GM19452 (cell line): ENCODE results near the gene CORO6.

Experiments used
- ATAC-seq: cut with Tn5 transposase; IDR thresholded peaks from one replicate; pipeline ENCODE4 v1.9.1; 2021; ENCODE audit not compliant: unreplicated experiment

CORO6 gene

DNA sequence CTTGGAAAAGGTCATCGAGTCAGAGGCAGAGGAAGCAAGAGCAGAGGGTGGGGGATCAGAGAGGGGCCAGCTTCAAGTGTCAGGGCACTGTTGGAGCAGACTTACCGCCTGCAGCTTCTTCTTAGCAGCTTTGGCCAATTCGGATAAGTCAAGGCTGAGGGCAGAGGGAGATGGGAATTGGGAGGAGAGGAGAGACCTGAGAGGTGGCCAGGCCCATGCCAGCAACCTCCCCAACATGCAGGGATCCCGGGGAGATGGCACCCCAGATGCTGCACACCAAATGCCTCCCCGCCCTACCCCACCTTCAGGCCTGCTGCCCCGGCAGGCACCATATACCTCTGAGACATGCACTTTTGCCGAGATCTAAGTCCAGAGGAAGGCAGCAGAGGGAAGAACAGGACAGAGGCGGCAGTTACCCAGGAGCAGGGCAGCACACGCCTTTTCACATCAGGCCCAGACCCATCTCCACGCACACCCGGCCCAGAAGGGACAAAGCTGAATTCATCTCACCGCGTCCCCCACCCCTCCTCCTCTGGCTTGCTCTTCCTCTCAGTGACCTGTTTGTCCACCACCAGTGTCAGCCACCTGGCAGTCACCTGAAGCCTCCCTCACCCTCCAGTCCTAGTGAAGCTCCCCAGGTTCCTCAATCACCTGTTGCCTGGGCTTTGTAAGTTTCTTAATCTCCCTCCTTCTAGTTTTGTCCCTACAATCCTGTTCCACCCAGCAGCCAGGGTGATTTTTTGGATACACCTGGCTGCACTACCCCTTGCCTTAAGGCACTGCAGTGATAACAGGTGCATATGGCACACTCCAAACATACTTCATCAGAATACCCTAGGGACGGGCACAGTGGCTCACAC lies 43.9 kb downstream of the CORO6 start:
- no peak for ATAC-seq

DNA sequence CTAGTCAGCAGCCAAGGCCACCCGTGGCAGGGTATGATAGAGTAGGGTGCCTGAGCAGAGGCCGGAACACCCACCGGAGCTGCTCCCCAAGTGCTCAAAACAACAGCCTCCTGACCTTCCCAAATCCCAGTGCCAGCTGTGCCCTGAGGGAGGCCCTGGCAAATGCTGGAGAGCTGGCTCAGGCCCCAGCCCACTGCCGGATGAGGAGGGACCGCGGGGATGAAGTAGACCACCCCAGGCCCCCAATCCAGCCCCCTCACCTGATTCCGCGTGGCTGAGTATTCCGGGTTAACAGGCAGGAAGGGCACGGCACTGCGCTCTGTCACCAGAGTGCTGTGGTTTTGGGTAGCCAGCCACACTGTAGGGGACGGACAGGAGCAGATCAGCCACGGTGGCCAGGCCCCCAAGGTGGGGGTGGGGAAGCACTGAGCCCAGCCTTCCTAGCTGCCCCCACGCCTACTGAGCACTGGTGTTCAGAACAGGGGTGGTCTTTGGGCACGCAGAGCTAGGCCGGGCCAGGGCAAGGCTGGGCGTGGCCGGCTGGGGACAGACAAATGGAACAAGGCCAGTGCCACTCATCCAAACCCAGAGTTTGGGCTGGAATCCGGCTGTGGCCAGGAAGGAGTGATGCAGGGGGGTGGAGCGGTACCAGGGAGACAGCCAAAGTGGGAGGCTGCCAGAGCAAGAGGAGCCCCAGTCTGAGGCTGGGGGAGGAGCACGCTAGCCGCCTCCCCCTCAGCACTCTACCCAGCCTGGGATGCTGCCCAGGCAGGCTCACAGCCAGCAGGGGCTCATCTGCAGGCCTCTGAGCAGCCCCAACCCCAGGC lies 45.1 kb downstream of the CORO6 start:
- ATAC-seq: no peak

DNA sequence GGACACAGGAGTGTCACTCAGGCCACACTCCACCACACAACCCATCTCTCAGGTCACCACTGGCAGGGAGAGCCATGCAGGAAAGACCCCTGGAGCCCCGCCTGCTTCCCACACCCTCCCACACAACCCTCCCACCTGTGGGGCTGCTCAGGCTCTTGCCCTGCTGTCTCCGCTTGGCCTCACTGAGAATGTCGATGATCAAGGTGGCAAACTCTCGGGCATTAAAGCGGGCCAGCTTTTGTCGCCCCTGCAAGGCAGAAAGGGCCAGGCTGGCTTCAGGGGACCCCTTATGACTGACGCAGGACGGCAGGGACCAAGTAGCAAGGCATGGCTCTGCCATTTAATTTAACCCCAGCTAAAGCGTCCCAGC lies 45.7 kb downstream of the CORO6 start:
- no peak for ATAC-seq

GRCh38 chr17:29576214-29577000 lies 46.3 kb downstream of the CORO6 start:
- no peak for ATAC-seq

DNA sequence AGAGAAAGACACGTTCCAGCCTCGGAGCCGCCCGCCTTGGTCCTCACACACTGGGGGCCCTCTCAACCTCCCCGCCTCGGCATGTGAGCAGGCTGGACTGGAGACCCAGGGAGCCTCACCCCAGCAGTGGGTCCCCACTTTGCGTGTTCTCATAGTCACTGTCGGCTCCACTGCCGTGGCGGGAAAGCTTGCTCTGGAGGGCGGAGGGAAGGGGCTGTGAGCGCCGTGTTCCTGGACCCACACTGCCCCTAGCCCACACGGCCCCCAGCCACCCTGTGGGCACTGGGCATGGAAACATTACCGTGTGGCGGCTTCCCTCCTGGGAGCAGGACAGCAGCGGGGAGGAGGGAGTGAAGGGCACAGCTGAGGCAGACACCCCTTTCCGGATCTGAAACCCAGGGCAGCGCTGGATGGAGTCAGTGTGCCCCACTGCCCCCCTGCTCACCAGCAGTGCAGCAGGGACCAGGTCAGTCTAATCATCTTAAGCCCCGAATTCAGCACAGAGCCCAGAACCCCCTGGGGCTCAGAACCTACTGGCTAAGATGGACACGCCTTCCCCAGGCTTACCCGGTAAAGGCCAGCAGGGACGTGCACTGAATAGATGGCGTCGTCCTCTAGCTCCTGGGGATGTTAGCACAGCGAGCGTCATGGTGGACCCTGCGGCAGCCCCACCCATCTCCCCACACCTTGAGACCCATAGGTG lies 47.0 kb downstream of the CORO6 start:
- no peak for ATAC-seq

DNA sequence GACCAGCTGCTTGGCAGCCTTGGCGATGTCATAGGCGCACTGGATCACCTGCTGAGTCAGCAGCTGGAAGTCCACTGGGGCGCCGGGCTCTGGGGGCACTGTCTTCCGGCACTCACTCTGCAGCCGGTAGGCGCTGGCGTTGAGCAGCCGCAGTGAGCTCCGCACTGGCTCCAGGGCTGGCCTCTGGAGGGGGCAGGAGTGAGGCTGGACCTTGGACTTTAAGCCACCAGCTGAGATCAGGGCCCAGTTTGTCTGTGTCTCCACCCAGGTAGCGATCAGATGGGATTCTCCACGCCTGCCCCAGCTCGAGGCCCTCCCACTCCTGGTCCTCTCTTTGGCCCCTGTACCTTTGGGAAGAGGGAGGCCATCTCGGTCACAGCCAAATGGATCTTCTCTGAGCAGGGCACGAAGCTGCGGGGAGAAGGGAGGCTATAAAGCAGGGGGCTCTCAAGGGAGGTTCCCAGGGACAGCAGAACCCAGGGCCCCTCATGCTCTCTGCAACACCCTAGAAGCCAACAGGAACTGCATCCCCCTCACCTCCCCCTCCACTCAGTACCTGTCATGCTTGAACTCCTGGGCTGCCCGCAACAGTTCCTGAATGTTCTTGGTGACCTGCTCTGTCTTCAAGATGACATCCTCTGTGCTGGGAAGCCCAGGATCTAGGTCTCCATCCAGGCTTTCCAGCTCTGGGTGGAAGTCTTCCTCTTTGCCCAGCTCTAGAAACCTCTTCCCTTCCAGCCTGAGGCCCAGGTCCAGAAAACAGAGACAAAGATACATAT lies 47.8 kb downstream of the CORO6 start:
- no peak for ATAC-seq

- ATAC-seq: no peak
Observed at GRCh38 chr17:29573871-29574731, 48.6 kb downstream of the CORO6 start.

DNA sequence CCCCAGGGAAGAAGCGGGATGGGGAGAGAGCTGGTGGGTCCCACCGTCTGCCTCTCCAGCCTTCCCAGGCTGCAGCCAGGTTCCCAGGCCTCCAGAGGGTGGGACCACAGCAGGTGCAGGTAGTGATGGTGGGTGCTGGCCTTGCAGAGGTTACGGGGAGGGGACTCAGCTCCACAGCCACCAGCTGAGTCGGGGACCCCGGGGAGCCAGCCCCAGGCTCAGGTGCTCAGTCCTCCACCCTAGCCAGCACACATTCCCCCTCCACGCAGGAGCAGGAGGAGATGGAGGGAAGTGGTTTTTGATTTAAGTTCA lies 49.2 kb downstream of the CORO6 start:
- no peak for ATAC-seq

- no peak for ATAC-seq
Observed at GRCh38 chr17:29572691-29573557, 49.8 kb downstream of the CORO6 start.

- no peak for ATAC-seq
Observed at GRCh38 chr17:29571883-29572681, 50.6 kb downstream of the CORO6 start.

DNA sequence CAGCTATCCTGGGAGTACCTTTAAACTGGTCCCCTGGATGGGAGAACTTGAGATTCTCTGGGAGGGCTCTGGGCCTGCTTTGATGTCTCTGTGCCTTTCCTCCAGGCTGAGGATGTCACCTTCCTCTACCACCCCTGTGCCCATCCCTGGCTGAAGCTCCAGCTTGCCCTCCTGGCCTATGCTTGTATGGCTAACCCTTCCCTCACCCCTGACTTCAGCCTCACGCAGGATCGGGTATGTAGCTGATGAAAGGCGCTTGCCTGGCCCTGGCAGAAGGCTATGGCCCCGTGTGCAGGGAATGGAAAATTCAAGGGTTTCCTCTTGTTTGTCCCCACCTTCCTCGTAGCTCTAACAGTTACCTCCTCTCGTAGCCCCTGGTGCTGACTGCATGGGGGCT lies 51.2 kb downstream of the CORO6 start:
- ATAC-seq: no peak

GRCh38 chr17:29570521-29570920 lies 52.2 kb downstream of the CORO6 start:
- ATAC-seq: no peak

- ATAC-seq: no peak
Observed at GRCh38 chr17:29569245-29569950, 53.3 kb downstream of the CORO6 start.

DNA sequence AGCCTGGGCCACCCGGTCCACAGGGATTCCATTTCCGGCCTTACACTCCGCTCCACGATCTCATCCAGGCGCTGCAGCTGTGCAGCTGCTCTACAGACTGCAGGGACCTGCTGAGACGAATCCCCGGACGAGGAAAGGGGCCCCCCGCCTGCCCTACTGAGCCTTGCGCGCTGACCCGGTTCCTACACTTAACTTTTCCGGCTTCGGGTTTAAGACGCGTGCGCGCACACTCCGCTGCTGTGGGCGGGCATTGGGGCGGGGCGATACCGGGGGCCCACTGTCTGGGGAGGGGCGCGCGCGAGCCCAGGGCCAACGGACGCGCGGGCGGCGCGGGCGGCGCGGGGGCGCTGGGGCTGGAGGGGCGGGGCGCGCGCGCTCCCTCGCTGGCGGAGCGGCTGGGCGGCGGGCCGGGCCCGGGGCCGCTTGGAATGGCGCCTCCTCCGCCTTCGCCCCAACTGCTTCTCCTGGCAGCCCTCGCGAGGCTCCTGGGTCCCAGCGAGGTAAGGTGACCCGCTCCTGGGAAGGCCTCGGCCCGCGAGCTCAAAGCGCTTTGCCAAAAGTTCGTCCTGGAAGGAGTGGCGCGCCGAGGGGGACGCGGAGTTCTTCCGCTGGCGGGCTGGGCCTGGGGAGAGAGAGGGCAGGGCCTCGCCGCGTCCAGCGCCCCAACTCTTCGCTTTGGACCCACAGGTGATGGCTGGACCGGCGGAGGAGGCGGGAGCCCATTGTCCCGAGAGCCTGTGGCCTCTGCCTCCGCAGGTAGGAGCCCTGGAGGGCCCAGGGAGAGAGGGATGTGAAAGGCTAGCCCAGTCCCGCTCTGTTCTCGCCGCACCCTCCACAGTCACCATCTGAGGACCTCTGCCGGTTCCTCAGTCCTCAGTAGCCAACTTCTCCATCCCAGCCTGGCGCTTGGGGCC lies 54.1 kb downstream of the CORO6 start, which contains the start of gene TP53I13:
Gene TP53I13, plus strand, starts transcription at position 371 of the 914 bp plus-strand sequence. Its CDS starts 58 bp downstream, at position 429.
- no peak for ATAC-seq

DNA sequence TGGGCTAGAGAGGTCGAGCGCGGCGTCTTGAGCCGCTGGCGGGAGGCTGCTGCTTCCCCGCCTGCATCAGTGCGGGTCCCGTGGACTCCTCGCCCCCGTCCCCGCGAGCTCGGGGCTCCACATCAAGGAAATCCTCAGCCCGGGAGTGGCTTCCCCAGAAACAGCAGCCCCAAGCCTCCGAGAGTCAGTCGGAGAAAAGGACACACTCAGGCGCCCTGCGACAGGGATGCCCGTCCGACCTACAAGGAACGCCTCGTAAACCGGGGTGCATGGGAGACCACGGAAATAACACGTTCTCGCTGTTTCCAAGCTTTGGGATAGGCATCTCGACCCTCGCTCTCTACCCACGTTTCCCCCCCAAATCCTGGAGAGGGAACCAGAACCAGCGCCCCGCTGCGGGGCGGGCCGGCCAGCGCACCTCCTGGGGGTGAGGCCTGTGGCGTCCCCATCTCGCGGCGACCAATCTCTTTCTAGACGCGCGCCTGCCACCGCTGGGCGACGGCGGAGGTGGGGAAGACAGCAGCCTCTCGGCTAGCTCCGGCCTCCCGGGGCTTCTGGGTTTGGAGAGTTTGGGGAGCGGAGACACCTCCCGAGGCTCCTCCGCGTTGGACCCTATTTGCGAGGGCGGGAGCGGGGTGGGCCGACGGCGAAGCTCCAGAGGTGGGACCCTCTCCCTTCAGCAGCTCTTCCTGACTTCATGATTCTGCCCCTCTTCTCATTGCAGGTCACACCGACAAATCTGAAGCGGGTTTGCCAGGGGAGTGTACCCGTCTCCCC lies 55.0 kb downstream of the CORO6 start:
- ATAC-seq: no peak
